GM12875 (cell line): Measurements from ENCODE around the gene LIX1L.

ENCODE experiments used
- H3K4me3 ChIP-seq: one replicate; pipeline ENCODE4 v1.5.1; 2011; ENCODE audit warnings: low read depth, low read length, control low read depth
- TF ChIP-seq, protein P1 (sequence below): IDR thresholded peaks from 2 replicates; pipeline ENCODE4 v1.5.1; 2011; ENCODE audit warnings: low read depth, mild to moderate bottlenecking, control low read depth, inconsistent platforms, low read length, moderate library complexity, borderline replicate concordance; ENCODE audit not compliant: insufficient read depth

LIX1L gene

DNA sequence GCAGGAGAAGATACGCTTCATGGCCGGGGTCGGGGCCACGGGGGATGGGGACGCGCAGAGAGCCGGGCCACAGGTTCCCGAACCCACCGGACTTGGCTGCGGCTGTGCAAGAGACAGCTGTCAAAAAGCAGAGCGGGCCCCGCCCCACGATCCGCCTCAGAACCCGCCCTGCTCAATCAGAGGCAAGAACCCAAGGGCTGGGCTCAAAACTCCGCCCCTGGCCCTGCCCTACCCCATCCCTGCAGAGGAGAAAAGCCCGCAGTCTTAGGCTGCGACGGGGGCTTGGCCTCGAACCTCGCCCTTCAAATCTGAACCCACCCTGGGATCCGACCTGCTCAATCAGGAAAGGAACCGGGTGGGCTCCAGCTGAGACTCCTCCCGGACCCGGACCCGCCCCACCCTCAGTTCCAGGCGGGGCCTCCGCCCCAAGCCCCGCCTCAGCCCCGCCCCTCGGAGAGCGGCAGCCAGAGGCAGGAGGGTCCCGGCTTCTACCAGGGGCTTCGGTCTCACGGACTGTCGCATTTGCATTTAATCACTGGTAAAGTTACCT is 72.0 kb downstream of the LIX1L start, which contains the start of gene ANKRD35:
ANKRD35 (minus strand) TSS at position 129 of the 550 bp plus-strand sequence; CDS start at position 21, 108 bp downstream.
- TF ChIP-seq, protein P1, sequence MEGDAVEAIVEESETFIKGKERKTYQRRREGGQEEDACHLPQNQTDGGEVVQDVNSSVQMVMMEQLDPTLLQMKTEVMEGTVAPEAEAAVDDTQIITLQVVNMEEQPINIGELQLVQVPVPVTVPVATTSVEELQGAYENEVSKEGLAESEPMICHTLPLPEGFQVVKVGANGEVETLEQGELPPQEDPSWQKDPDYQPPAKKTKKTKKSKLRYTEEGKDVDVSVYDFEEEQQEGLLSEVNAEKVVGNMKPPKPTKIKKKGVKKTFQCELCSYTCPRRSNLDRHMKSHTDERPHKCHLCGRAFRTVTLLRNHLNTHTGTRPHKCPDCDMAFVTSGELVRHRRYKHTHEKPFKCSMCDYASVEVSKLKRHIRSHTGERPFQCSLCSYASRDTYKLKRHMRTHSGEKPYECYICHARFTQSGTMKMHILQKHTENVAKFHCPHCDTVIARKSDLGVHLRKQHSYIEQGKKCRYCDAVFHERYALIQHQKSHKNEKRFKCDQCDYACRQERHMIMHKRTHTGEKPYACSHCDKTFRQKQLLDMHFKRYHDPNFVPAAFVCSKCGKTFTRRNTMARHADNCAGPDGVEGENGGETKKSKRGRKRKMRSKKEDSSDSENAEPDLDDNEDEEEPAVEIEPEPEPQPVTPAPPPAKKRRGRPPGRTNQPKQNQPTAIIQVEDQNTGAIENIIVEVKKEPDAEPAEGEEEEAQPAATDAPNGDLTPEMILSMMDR = no peak
- H3K4me3 ChIP-seq = peak within 1 kb of the TSS; percentile 67

DNA sequence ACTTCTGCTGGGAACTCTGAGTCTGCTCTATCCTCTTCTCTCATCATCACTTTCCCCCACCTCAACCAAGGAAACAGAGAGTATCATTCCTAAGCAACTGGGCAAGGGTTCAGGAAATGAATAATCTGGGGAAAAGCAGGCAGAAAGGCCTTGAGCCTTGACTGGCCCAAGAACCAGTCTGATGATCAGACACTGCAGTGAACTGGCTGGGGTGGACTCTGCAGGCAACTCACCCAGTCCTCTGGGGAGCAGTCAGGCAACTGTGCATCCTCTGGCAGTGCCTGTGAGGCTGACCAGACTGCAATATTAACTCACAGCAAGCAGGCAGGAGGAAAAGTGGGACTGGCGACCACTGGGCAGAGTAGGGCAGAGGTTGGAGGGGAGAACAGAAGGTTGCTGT is 73.1 kb downstream of the LIX1L start:
- TF ChIP-seq, protein P1 = no peak
- no peak overlapping the region for H3K4me3 ChIP-seq
